AG10803 (cell line): ENCODE results near the gene PPP2R2C.

ENCODE experiments used
- DNase-seq: peaks from one replicate; pipeline ENCODE4 v3.0.0; 2010; ENCODE audit warnings: low read depth
- H3K4me3 ChIP-seq: 2 replicates; pipeline ENCODE4 v1.5.1; 2011; ENCODE audit warnings: mild to moderate bottlenecking, low read length, control low read depth
- TF ChIP-seq, protein P1 (sequence below): conservative IDR thresholded peaks from 2 replicates; pipeline ENCODE4 v1.5.1; 2011; ENCODE audit warnings: mild to moderate bottlenecking, low read length, control low read depth, inconsistent platforms

The PPP2R2C gene

DNA sequence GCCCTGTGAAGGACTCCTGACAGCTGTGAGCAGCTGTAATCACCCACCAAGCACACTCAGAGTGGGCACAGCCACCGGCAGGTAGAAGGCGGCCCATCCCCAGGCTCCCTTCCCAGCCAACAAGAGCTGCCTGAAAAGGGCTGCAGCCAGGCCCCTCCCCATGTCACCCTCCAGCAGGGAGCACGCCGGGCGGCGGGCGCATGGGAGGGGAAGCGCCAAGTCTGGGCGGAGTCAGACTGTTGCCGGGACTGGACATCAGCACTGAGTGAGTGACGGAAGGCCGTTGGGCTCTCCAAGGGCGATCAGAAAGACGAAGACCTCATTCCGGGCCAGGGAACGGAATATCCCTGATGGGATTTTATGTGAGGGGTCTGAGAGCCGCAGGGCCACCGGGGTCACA is 82.1 kb downstream of the PPP2R2C start:
- TF ChIP-seq, protein P1, sequence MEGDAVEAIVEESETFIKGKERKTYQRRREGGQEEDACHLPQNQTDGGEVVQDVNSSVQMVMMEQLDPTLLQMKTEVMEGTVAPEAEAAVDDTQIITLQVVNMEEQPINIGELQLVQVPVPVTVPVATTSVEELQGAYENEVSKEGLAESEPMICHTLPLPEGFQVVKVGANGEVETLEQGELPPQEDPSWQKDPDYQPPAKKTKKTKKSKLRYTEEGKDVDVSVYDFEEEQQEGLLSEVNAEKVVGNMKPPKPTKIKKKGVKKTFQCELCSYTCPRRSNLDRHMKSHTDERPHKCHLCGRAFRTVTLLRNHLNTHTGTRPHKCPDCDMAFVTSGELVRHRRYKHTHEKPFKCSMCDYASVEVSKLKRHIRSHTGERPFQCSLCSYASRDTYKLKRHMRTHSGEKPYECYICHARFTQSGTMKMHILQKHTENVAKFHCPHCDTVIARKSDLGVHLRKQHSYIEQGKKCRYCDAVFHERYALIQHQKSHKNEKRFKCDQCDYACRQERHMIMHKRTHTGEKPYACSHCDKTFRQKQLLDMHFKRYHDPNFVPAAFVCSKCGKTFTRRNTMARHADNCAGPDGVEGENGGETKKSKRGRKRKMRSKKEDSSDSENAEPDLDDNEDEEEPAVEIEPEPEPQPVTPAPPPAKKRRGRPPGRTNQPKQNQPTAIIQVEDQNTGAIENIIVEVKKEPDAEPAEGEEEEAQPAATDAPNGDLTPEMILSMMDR = no peak
- H3K4me3 ChIP-seq = no peak overlapping the region
- DNase-seq = no peak

DNA sequence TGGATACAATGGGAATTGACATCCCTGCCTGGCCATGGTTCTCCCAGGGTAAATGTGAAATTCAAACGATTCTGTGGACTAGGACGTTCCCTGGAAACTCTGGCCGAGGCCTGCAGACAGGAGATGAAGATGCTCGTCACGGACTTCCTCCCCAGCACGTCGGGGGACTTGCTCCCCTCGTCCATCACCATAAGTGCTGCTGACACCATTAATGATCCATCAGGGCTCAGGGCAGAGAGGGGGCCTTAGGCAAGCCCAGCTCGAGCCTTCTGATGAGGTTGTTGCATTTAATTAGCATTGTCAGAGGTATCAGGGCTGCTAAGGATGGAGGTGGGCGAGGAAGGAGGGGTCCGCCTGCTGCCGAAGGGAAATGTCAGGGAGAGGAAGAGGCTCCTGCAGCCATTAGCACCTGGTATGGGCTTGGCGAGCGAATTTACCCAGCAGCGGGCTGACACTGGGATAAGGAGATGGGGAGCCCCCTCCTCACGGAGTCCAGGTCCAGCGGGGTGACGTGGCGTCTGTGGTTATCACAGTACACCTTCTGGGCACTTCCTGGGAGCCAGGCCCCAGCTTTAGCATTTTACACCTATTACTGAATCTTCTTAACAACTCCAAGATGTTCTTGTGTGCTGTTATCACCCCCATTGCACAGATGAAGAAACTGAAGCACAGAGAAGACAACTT is 83.1 kb downstream of the PPP2R2C start:
- no peak for DNase-seq
- TF ChIP-seq, protein P1 = no peak
- no peak overlapping the region for H3K4me3 ChIP-seq

DNA sequence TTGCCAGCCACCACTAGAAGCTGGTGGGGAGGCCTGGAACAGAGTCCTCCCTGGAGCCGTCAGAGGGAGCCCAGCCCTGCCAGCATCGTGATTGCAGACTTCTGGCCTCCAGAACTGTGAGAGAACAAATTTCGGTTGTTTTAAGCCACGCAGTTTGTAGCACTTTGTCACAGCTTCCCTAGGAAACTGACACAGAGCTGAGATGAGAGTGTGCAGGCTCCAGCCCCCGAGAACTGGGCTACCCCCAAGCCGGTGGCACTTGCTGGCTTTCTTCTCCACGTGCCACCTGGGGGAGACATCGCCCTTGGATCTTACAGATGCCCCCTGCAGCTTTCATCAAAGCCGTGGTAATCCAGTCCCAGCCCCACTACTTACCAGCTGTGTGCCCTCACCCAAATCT is 83.7 kb downstream of the PPP2R2C start:
- no peak for DNase-seq
- no peak overlapping the region for H3K4me3 ChIP-seq
- TF ChIP-seq, protein P1 = no peak

DNA sequence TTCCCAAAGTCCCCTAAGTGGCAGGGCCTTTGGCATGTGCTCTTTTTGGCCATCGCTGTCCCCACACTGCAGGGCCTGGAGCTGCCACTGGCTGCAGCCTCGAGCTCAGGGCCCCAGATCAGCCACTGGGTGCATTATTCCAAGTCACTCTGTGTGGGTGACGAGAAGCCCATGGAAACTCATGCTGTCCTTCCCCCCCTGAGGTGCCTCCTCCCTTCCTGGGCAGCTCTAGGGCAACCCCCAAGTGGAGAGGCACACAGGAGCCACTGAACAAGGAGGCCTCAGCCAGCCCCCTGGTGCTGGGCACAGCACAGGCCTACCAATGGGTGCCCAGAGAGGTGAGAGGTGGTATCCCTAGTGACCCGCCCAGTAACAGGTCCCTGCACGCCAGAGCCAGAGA is 84.5 kb downstream of the PPP2R2C start:
- TF ChIP-seq, protein P1 = no peak
- no peak overlapping the region for H3K4me3 ChIP-seq
- no peak for DNase-seq

DNA sequence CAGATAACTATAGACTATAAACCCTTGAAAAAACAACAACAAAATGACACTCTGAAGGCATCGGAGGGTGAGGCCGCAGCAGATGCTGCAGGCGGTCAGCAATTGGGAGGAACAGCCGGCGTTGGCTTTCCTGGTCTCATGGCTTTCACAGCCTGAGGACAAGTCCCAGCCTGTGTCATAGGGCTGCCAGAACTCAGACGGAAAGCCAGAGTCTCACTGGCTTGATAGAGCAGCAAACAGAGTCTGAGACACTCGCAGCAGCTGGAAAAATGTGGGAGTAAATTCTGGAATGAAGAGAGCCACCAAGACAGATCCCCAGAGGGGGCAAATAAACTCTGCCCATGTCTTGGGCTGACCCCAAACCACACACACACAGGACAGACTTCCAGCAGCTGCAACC is 86.3 kb downstream of the PPP2R2C start:
- no peak overlapping the region for H3K4me3 ChIP-seq
- TF ChIP-seq, protein P1 = no peak
- DNase-seq = no peak

DNA sequence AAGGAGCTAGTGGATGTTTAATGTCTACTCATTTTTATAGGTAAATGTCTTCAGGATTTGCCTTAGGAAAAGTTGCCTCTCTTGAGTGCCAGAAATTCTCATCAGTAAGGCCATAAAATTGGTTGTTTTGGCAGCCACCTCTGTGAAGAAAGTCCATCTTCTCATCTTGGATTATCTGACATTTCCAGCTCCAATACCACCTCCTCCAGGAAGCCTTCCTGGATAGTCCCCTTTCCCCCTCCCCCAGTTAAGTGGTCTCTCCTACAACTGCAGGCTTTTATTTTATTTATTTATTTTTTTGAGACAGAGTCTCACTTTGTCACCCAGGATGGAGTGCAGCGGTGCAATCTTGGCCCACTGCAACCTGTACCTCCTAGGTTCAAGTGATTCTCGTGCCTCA is 87.1 kb downstream of the PPP2R2C start:
- no peak overlapping the region for H3K4me3 ChIP-seq

DNA sequence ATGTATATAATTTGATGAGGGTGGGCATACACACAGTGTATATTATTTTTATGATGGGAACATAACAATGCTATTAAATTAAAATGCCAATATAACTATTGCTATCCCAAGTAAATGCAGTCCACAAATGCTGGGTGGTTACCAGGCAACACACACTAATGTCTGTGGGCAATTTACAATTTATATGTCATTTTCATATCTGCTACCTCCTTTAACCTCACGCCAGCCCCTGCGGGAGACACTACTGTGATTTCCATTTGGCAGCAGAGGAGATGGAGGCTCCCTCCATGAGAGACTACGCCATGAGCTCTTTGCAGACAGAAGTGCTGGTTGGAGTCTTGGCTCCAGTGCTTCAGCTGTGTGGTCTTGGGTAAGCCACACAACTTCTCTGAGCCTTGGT is 87.9 kb downstream of the PPP2R2C start:
- no peak for DNase-seq
- no peak overlapping the region for H3K4me3 ChIP-seq
- TF ChIP-seq, protein P1 = no peak

More for the DNA sequence above, 87.1 kb downstream of the PPP2R2C start:
- DNase-seq = no peak
- TF ChIP-seq, protein P1 = no peak
